ENCODE data around the gene PPP1CB. TPM values are rescaled to one million over a fixed set of nuclear protein-coding genes. Genes with fewer than 3 reads are reported as not detected.

The PPP1CB gene
- total RNA-seq, 1 experiment from 2014 or later, result 269 TPM

GRCh38 chr2:28838971-28839370 is 87.3 kb downstream of the PPP1CB start:
- no peak for DNase-seq (ENCODE audit: unreplicated experiment)

GRCh38 chr2:28842042-28842441 is 90.4 kb downstream of the PPP1CB start:
- no peak for TF ChIP-seq CTCF (IDR thresholded peaks at IDR 0.05; ENCODE audit: unreplicated experiment)
- Mint-ChIP-seq H3K36me3 (ENCODE audit: insufficient read depth, unreplicated experiment) (peaks cover 28% of the 10 kb centered on the region), H3K27me3 (ENCODE audit: insufficient read depth, unreplicated experiment) (no peaks in the 10 kb centered on the region), H3K27ac (ENCODE audit: low read depth, unreplicated experiment) (no peak overlapping the region), H3K4me1 (ENCODE audit: insufficient read depth, unreplicated experiment) (no peaks in the 10 kb centered on the region), H3K4me3 (ENCODE audit: unreplicated experiment) (no peak overlapping the region), H3K9me3 (ENCODE audit: unreplicated experiment) (no peaks in the 10 kb centered on the region)
- ChIA-PET CTCF (interaction anchor here (0.7 kb wide), 1 partner anchor 73 kb away, joined by 4 read pairs; no protein-coding TSS in a partner anchor), POLR2A (interaction anchor here (1.3 to 1.5 kb wide), 2 partner anchors 15 to 28 kb away, joined by 5 to 6 read pairs; partner anchors contain the start of gene TRMT61B)
- no peak for DNase-seq (ENCODE audit: unreplicated experiment)
- no TSS peak for BruUV-seq (replicated peaks)
- intact Hi-C loops (cut with micrococcal nuclease), result no loop called here

More at GRCh38 chr2:28838971-28839370, 87.3 kb downstream of the PPP1CB start:
- TF ChIP-seq CTCF (IDR thresholded peaks at IDR 0.05; ENCODE audit: unreplicated experiment), result no peak
- no TSS peak for BruUV-seq (replicated peaks)
- H3K27ac Mint-ChIP-seq (ENCODE audit: low read depth, unreplicated experiment), result no peak overlapping the region
- CTCF ChIA-PET, result interaction anchor here (0.5 to 0.6 kb wide), 2 partner anchors 37 to 1560 kb away, joined by 3 to 6 read pairs; no protein-coding TSS in a partner anchor
- POLR2A ChIA-PET, result no interaction called here
- peaks cover 9% of the 10 kb centered on the region for H3K36me3 Mint-ChIP-seq (ENCODE audit: insufficient read depth, unreplicated experiment)
- H3K4me1 Mint-ChIP-seq (ENCODE audit: insufficient read depth, unreplicated experiment), result no peaks in the 10 kb centered on the region
- no peak overlapping the region for H3K4me3 Mint-ChIP-seq (ENCODE audit: unreplicated experiment)
- H3K9me3 Mint-ChIP-seq (ENCODE audit: unreplicated experiment), result no peaks in the 10 kb centered on the region
- intact Hi-C loops (cut with micrococcal nuclease), result no loop called here
- no peaks in the 10 kb centered on the region for H3K27me3 Mint-ChIP-seq (ENCODE audit: insufficient read depth, unreplicated experiment)

Other genes with a start within 250 kb of the PPP1CB start
- gene SPDYA, start 59.0 kb downstream of the PPP1CB start, total RNA-seq (2022), result 2.6 and 2.8 TPM in 2 replicates
- 10.4 and 13.4 TPM in 2 replicates for gene TRMT61B, start 118.5 kb downstream of the PPP1CB start, total RNA-seq (2022)
- gene WDR43, start 142.8 kb downstream of the PPP1CB start, total RNA-seq (2022), result 100 and 160 TPM in 2 replicates
- 0.16 TPM in 1 of 2 replicates, not detected in the other for gene TOGARAM2, start 229.5 kb downstream of the PPP1CB start, total RNA-seq (2022)

Measured in MCF 10A (cell line).